HL-60 (cell line): ENCODE measurements around the gene ZNG1B.
"Not testable (repeated sequence)": the region's sequence is repeated elsewhere in the genome, so short reads cannot be mapped to it uniquely, and the experiment has no call there.

ENCODE experiments used
- POLR2AphosphoS5 ChIP-seq: IDR thresholded peaks from 2 replicates; pipeline ENCODE4 v1.6.1; 2012; ENCODE audit warnings: low read depth
- TF ChIP-seq, protein P1 (sequence below): IDR thresholded peaks from one replicate; pipeline ENCODE4 v1.5.1; 2011; ENCODE audit warnings: low read length, control low read depth, inconsistent platforms; ENCODE audit not compliant: insufficient read depth
- TF ChIP-seq, protein P2 (sequence below): IDR thresholded peaks from 2 replicates; pipeline ENCODE4 v1.6.1; 2012; ENCODE audit warnings: low read depth; ENCODE audit not compliant: insufficient replicate concordance

DNA sequence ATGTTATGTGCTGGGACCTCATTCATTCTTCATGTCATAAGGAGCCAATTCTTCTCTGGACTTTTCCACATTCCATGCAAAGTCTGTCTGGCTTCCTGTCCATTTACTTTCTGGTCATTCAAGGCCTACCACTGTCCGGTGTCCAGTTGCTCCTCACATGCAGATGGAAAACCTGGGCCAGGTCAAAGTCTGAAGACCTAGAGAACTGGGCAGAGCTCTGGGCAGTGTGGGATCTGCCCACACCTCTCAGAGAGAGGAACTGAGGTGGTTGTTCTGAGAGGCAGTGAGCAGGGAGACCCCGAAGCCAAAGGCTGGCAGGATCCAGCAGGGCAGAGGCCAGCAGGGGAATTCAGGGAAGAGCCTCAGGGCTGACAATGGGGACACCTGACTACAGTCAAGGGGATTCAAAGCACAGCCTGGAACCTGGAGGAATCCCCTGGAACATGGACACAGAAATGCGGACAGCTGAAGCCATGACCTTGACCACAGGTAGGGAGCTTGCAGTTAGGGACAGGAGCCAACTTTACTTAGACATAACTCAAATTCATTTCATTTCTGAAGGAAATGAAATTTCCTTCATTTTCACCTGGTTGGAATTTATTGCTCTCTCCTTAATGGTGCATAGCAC lies 25.7 kb upstream of the ZNG1B start:
- TF ChIP-seq, protein P1, sequence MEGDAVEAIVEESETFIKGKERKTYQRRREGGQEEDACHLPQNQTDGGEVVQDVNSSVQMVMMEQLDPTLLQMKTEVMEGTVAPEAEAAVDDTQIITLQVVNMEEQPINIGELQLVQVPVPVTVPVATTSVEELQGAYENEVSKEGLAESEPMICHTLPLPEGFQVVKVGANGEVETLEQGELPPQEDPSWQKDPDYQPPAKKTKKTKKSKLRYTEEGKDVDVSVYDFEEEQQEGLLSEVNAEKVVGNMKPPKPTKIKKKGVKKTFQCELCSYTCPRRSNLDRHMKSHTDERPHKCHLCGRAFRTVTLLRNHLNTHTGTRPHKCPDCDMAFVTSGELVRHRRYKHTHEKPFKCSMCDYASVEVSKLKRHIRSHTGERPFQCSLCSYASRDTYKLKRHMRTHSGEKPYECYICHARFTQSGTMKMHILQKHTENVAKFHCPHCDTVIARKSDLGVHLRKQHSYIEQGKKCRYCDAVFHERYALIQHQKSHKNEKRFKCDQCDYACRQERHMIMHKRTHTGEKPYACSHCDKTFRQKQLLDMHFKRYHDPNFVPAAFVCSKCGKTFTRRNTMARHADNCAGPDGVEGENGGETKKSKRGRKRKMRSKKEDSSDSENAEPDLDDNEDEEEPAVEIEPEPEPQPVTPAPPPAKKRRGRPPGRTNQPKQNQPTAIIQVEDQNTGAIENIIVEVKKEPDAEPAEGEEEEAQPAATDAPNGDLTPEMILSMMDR, result not testable (repeated sequence)
- TF ChIP-seq, protein P2, sequence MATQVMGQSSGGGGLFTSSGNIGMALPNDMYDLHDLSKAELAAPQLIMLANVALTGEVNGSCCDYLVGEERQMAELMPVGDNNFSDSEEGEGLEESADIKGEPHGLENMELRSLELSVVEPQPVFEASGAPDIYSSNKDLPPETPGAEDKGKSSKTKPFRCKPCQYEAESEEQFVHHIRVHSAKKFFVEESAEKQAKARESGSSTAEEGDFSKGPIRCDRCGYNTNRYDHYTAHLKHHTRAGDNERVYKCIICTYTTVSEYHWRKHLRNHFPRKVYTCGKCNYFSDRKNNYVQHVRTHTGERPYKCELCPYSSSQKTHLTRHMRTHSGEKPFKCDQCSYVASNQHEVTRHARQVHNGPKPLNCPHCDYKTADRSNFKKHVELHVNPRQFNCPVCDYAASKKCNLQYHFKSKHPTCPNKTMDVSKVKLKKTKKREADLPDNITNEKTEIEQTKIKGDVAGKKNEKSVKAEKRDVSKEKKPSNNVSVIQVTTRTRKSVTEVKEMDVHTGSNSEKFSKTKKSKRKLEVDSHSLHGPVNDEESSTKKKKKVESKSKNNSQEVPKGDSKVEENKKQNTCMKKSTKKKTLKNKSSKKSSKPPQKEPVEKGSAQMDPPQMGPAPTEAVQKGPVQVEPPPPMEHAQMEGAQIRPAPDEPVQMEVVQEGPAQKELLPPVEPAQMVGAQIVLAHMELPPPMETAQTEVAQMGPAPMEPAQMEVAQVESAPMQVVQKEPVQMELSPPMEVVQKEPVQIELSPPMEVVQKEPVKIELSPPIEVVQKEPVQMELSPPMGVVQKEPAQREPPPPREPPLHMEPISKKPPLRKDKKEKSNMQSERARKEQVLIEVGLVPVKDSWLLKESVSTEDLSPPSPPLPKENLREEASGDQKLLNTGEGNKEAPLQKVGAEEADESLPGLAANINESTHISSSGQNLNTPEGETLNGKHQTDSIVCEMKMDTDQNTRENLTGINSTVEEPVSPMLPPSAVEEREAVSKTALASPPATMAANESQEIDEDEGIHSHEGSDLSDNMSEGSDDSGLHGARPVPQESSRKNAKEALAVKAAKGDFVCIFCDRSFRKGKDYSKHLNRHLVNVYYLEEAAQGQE, result not testable (repeated sequence)
- TF ChIP-seq POLR2AphosphoS5, result not testable (repeated sequence)
